Neural cell (in vitro differentiated cells): Measurements from ENCODE around the gene GLYATL3. TPM values are rescaled to one million over a fixed set of nuclear protein-coding genes. Genes with fewer than 3 reads are reported as not detected.

Experiments used
- H2AFZ ChIP-seq: fragments of 200-600, 300-800 bp; sonication (generic), shearing (Covaris generic); 2 replicates; pipeline ENCODE4 v1.6.0; 2014; ENCODE audit warnings: low read depth, mild to moderate bottlenecking, antibody characterized with exemption, low read length, moderate library complexity
- H3F3A ChIP-seq: fragments of 200-600 bp; shearing (Covaris generic); 2 replicates; pipeline ENCODE4 v1.6.1; 2016; ENCODE audit warnings: mild to moderate bottlenecking, moderate library complexity, mixed read lengths, antibody characterized with exemption, low read length; ENCODE audit not compliant: insufficient read depth, poor library complexity, severe bottlenecking
- H3K27ac ChIP-seq: fragments of 200-600, 300-800 bp; sonication (generic), shearing (Covaris generic); 2 replicates; pipeline ENCODE4 v1.5.1; 2014; ENCODE audit warnings: mild to moderate bottlenecking, low read length, moderate library complexity
- H3K27me3 ChIP-seq: fragments of 300-800, 200-600 bp; sonication (generic), shearing (Covaris generic); 2 replicates; pipeline ENCODE4 v1.6.0; 2014; ENCODE audit warnings: mild to moderate bottlenecking, low read depth, low read length, moderate library complexity; ENCODE audit not compliant: insufficient read depth
- H3K36me3 ChIP-seq: fragments of 300-800, 200-600 bp; sonication (generic), shearing (Covaris generic); 2 replicates; pipeline ENCODE4 v1.5.1; 2014; ENCODE audit warnings: mild to moderate bottlenecking, antibody characterized with exemption, low read length, moderate library complexity; ENCODE audit not compliant: insufficient read depth
- H3K4me2 ChIP-seq: fragments of 300-800, 200-600 bp; sonication (generic), shearing (Covaris generic); 2 replicates; pipeline ENCODE4 v1.6.0; 2014; ENCODE audit warnings: mild to moderate bottlenecking, low read length
- H3K4me3 ChIP-seq: fragments of 300-800, 200-600 bp; sonication (generic), shearing (Covaris generic); 2 replicates; pipeline ENCODE4 v1.5.1; 2014; ENCODE audit warnings: mild to moderate bottlenecking, low read length, moderate library complexity
- H3K79me2 ChIP-seq: fragments of 200-600 bp; shearing (Covaris generic); replicated peaks from 2 replicates; pipeline ENCODE4 v1.6.0; 2014; ENCODE audit warnings: mild to moderate bottlenecking, low read length, moderate library complexity; ENCODE audit not compliant: insufficient read depth
- H3K9ac ChIP-seq: fragments of 300-800, 200-600 bp; sonication (generic), shearing (Covaris generic); 2 replicates; pipeline ENCODE4 v1.6.1; 2016; ENCODE audit warnings: mild to moderate bottlenecking, low read length, mixed read lengths
- H3K9me2 ChIP-seq: fragments of 200-600 bp; shearing (Covaris generic); 2 replicates; pipeline ENCODE4 v1.6.1; 2016; ENCODE audit warnings: mild to moderate bottlenecking, low read length, mixed read lengths; ENCODE audit not compliant: insufficient read depth
- H3K9me3 ChIP-seq: fragments of 200-600, 300-800 bp; sonication (generic), shearing (Covaris generic); 2 replicates; pipeline ENCODE4 v1.6.1; 2016; ENCODE audit warnings: mild to moderate bottlenecking, mixed run types, low read length, moderate library complexity, mixed read lengths
- H4K20me1 ChIP-seq: fragments of 200-600 bp; shearing (Covaris generic); 2 replicates; pipeline ENCODE4 v1.6.1; 2016; ENCODE audit warnings: mild to moderate bottlenecking, mixed run types; ENCODE audit not compliant: insufficient read depth
- CTCF ChIP-seq: fragments of 450-650 bp; IDR thresholded peaks from 2 replicates; pipeline ENCODE4 v1.5.1; 2014; ENCODE audit warnings: antibody characterized with exemption, mild to moderate bottlenecking, moderate library complexity; ENCODE audit not compliant: poor library complexity, severe bottlenecking
- EP300 ChIP-seq: fragments of 450-650 bp; conservative IDR thresholded peaks from 2 replicates; pipeline ENCODE4 v1.6.1; 2014; ENCODE audit warnings: antibody characterized with exemption, mild to moderate bottlenecking, moderate library complexity; ENCODE audit not compliant: poor library complexity, severe bottlenecking
- EZH2 ChIP-seq: fragments of 200-600, 300-800 bp; shearing (Covaris generic), sonication (generic); IDR thresholded peaks from 2 replicates; pipeline ENCODE4 v1.6.1; 2014; ENCODE audit warnings: antibody characterized with exemption, low read length, borderline replicate concordance, mild to moderate bottlenecking; ENCODE audit not compliant: insufficient read depth, poor library complexity, severe bottlenecking
- MXI1 ChIP-seq: fragments of 450-650 bp; conservative IDR thresholded peaks from 2 replicates; pipeline ENCODE4 v1.6.1; 2014; ENCODE audit warnings: antibody characterized with exemption, mild to moderate bottlenecking; ENCODE audit not compliant: poor library complexity, severe bottlenecking
- POLR2AphosphoS5 ChIP-seq: IDR thresholded peaks from 2 replicates; pipeline ENCODE4 v1.6.1; 2012
- RAD21 ChIP-seq: fragments of 450-650 bp; conservative IDR thresholded peaks from 2 replicates; pipeline ENCODE4 v1.6.1; 2014; ENCODE audit warnings: antibody characterized with exemption, mild to moderate bottlenecking, moderate library complexity
- REST ChIP-seq: IDR thresholded peaks from 2 replicates; pipeline ENCODE4 v1.6.1; 2012; ENCODE audit warnings: borderline replicate concordance
- SMC3 ChIP-seq: fragments of 450-650 bp; conservative IDR thresholded peaks from 2 replicates; pipeline ENCODE4 v1.6.1; 2014; ENCODE audit warnings: antibody characterized with exemption, mild to moderate bottlenecking, moderate library complexity; ENCODE audit not compliant: poor library complexity
- TAF1 ChIP-seq: IDR thresholded peaks from 2 replicates; pipeline ENCODE4 v1.6.1; 2012; ENCODE audit warnings: low read depth
- polyA plus RNA-seq: library from polyadenylated mRNA; depleted of rRNA; stranded (reverse); fragments of >200 nt; gene quantifications from 2 replicates; pipeline ENCODE4 v1.2.3, GENCODE V29; 2014

Gene GLYATL3
- polyA plus RNA-seq, 1 donor from 2014 or later, result not detected

- Histone ChIP-seq H3K4me2 (no peak overlapping the region), H4K20me1 (no peaks in the 10 kb centered on the region), H3K9me2 (no peaks in the 10 kb centered on the region), H3K27ac (no peak overlapping the region), H3K79me2 (no peaks in the 10 kb centered on the region), H2AFZ (no peak overlapping the region), H3F3A (no peaks in the 10 kb centered on the region), H3K9me3 (no peaks in the 10 kb centered on the region), H3K27me3 (no peaks in the 10 kb centered on the region), H3K9ac (no peak overlapping the region), H3K36me3 (no peaks in the 10 kb centered on the region), H3K4me3 (no peak overlapping the region)
- TF ChIP-seq EZH2 (no peak), EP300 (no peak), SMC3 (no peak), TAF1 (no peak), POLR2AphosphoS5 (no peak), RAD21 (no peak), REST (no peak), CTCF (no peak), MXI1 (no peak)
Observed at GRCh38 chr6:49504666-49505065, 4.9 kb downstream of the GLYATL3 start.

GRCh38 chr6:49506569-49507111, 6.9 kb downstream of the GLYATL3 start:
- Histone ChIP-seq H3K9me2 (no peaks in the 10 kb centered on the region), H2AFZ (no peak overlapping the region), H3K36me3 (no peaks in the 10 kb centered on the region), H3K9me3 (no peaks in the 10 kb centered on the region), H3K27ac (no peak overlapping the region), H4K20me1 (no peaks in the 10 kb centered on the region), H3K4me2 (no peak overlapping the region), H3K79me2 (no peaks in the 10 kb centered on the region), H3K4me3 (no peak overlapping the region), H3K27me3 (no peaks in the 10 kb centered on the region), H3K9ac (no peak overlapping the region), H3F3A (no peaks in the 10 kb centered on the region)
- TF ChIP-seq EZH2 (no peak), REST (no peak), POLR2AphosphoS5 (no peak), MXI1 (no peak), EP300 (no peak), CTCF (no peak), RAD21 (no peak), TAF1 (no peak), SMC3 (no peak)
